Type B pancreatic cell (in vitro differentiated cells): ENCODE results near the gene ZFAND5. TPM values are rescaled to one million over a fixed set of nuclear protein-coding genes. Genes with fewer than 3 reads are reported as not detected.

Experiments
- DNase-seq: peaks from one replicate; pipeline ENCODE4 v3.0.0; 2021; ENCODE audit warnings: mixed read lengths; ENCODE audit not compliant: unreplicated experiment; ENCODE audit errors: extremely low spot score
- H3K27ac Mint-ChIP-seq: 2 replicates; pipeline ENCODE4 v1.8.0; 2021; ENCODE audit warnings: mild to moderate bottlenecking, mixed read lengths
- H3K27me3 Mint-ChIP-seq: 2 replicates; pipeline ENCODE4 v1.8.0; 2021; ENCODE audit warnings: mixed read lengths
- H3K36me3 Mint-ChIP-seq: 2 replicates; pipeline ENCODE4 v1.8.0; 2021; ENCODE audit warnings: mixed read lengths
- H3K4me1 Mint-ChIP-seq: one replicate; pipeline ENCODE4 v1.8.0; 2021; ENCODE audit warnings: mixed read lengths; ENCODE audit not compliant: unreplicated experiment
- H3K4me3 Mint-ChIP-seq: 2 replicates; pipeline ENCODE4 v1.8.0; 2021; ENCODE audit warnings: mild to moderate bottlenecking, mixed read lengths
- H3K9me3 Mint-ChIP-seq: 2 replicates; pipeline ENCODE4 v1.8.0; 2021; ENCODE audit warnings: mixed read lengths
- CTCF ChIP-seq: fragments of 200-600 bp; sonication (generic); conservative IDR thresholded peaks from 2 replicates; pipeline ENCODE4 v1.5.0; 2021; ENCODE audit warnings: antibody characterized with exemption, mild to moderate bottlenecking
- total RNA-seq: library from RNA; stranded (reverse); gene quantifications from 2 replicates; pipeline ENCODE4 v1.2.1, GENCODE V29; 2021; ENCODE audit warnings: low replicate concordance

Gene ZFAND5
- total RNA-seq, 1 donor from 2014 or later, result 175 TPM

- Mint-ChIP-seq H3K4me3 (no peak overlapping the region), H3K9me3 (peaks cover 5% of the 10 kb centered on the region), H3K27ac (no peak overlapping the region), H3K36me3 (no peaks in the 10 kb centered on the region), H3K4me1 (no peaks in the 10 kb centered on the region), H3K27me3 (no peaks in the 10 kb centered on the region)
- DNase-seq, result no peak
- TF ChIP-seq CTCF, result no peak
Observed at GRCh38 chr9:72390907-72391306, 25.9 kb upstream of the ZFAND5 start.

GRCh38 chr9:72386186-72386585 lies 21.2 kb upstream of the ZFAND5 start:
- Mint-ChIP-seq H3K9me3 (peaks cover 2% of the 10 kb centered on the region), H3K4me3 (no peak overlapping the region), H3K27me3 (no peaks in the 10 kb centered on the region), H3K27ac (no peak overlapping the region), H3K4me1 (peaks cover 3% of the 10 kb centered on the region), H3K36me3 (no peaks in the 10 kb centered on the region)
- no peak for TF ChIP-seq CTCF
- DNase-seq, result no peak

GRCh38 chr9:72384710-72385485 lies 19.9 kb upstream of the ZFAND5 start:
- H3K4me1 Mint-ChIP-seq, result peaks cover 3% of the 10 kb centered on the region
- H3K4me3 Mint-ChIP-seq, result no peak overlapping the region
- no peak for TF ChIP-seq CTCF
- no peaks in the 10 kb centered on the region for H3K36me3 Mint-ChIP-seq
- no peak for DNase-seq
- H3K27me3 Mint-ChIP-seq, result no peaks in the 10 kb centered on the region
- H3K9me3 Mint-ChIP-seq, result no peaks in the 10 kb centered on the region
- H3K27ac Mint-ChIP-seq, result no peak overlapping the region

GRCh38 chr9:72383978-72384709 lies 19.1 kb upstream of the ZFAND5 start:
- DNase-seq, result no peak
- no peak for TF ChIP-seq CTCF
- H3K9me3 Mint-ChIP-seq, result no peaks in the 10 kb centered on the region
- peaks cover 3% of the 10 kb centered on the region for H3K4me1 Mint-ChIP-seq
- no peak overlapping the region for H3K4me3 Mint-ChIP-seq
- no peaks in the 10 kb centered on the region for H3K27me3 Mint-ChIP-seq
- H3K27ac Mint-ChIP-seq, result no peak overlapping the region
- H3K36me3 Mint-ChIP-seq, result no peaks in the 10 kb centered on the region

- TF ChIP-seq CTCF, result no peak
- no peak for DNase-seq
- Mint-ChIP-seq H3K4me1 (peaks cover 3% of the 10 kb centered on the region), H3K9me3 (no peaks in the 10 kb centered on the region), H3K4me3 (no peak overlapping the region), H3K27me3 (no peaks in the 10 kb centered on the region), H3K27ac (no peak overlapping the region), H3K36me3 (no peaks in the 10 kb centered on the region)
Observed at GRCh38 chr9:72382405-72382804, 17.4 kb upstream of the ZFAND5 start.
